ENCODE measurements around the gene SND1. TPM values are rescaled to one million over a fixed set of nuclear protein-coding genes. Genes with fewer than 3 reads are reported as not detected.

The SND1 gene
- total and polyA plus RNA-seq, 4 donors: 59.4 to 214 (median 84.1) TPM

- H3K36me3 ChIP-seq (ENCODE audit: control insufficient read depth in 4 of 4, insufficient read depth in 3 of 4, low read depth in 1 of 4, low read length in 3 of 4): no peaks in the 10 kb centered on the region
- no peak within 1 kb of the TSS for H3K4me3 ChIP-seq (ENCODE audit: low read depth in 1 of 3, low read length in 3 of 3)
- TF ChIP-seq HNF4A (conservative IDR thresholded peaks at IDR 0.05): no peak
- TF ChIP-seq FOXA2 (IDR thresholded peaks at IDR 0.05): no peak
- no peak for TF ChIP-seq RXRA (IDR thresholded peaks at IDR 0.05)
- TF ChIP-seq HNF4G (IDR thresholded peaks at IDR 0.05): no peak
- no peak for TF ChIP-seq GABPA (IDR thresholded peaks at IDR 0.05 in 1 of 2, conservative IDR thresholded peaks at IDR 0.05 in 1 of 2)
- TF ChIP-seq JUND (IDR thresholded peaks at IDR 0.05): no peak
- TF ChIP-seq REST (IDR thresholded peaks at IDR 0.05): no peak
- TF ChIP-seq SP1 (IDR thresholded peaks at IDR 0.05): no peak
- no peak for TF ChIP-seq ZBTB33 (IDR thresholded peaks at IDR 0.05)
- TF ChIP-seq TAF1 (conservative IDR thresholded peaks at IDR 0.05): no peak
- no peak for TF ChIP-seq YY1 (IDR thresholded peaks at IDR 0.05)
- TF ChIP-seq ATF3 (IDR thresholded peaks at IDR 0.05): no peak
- TF ChIP-seq RAD21 (IDR thresholded peaks at IDR 0.05): no peak
- TF ChIP-seq CTCF (IDR thresholded peaks at IDR 0.05; ENCODE audit: low read depth, low read length, missing input control): no peak
- TF ChIP-seq FOXA1 (IDR thresholded peaks at IDR 0.05): no peak
- no peak for TF ChIP-seq MAX (IDR thresholded peaks at IDR 0.05)
- TF ChIP-seq NR2F2 (IDR thresholded peaks at IDR 0.05): no peak
- no peak for TF ChIP-seq EGR1 (IDR thresholded peaks at IDR 0.05; ENCODE audit: low read depth in 2 of 2)
- DNase-seq (ENCODE audit: low spot score): no peak
- no peak within 1 kb of the TSS for H3K9ac ChIP-seq (ENCODE audit: low read depth in 1 of 2, low read length in 2 of 2)
- peaks cover 0 to 14% (median 3%) of the 10 kb centered on the region in 4 donors for H3K27me3 ChIP-seq (ENCODE audit: control insufficient read depth in 4 of 4, insufficient read depth in 4 of 4, low read length in 3 of 4)
- 46% methylated on average over 2 of the region's 2 CpGs for WGBS
- H3K27ac ChIP-seq (ENCODE audit: low read depth in 1 of 2, low read length in 2 of 2): no peak within 1 kb of the TSS
- peaks cover 0 to 5% (median 0%) of the 10 kb centered on the region in 4 donors for H3K4me1 ChIP-seq (ENCODE audit: control insufficient read depth in 4 of 4, insufficient read depth in 4 of 4, low read length in 3 of 4)
- H3K9me3 ChIP-seq (ENCODE audit: control insufficient read depth in 4 of 4, low read length in 3 of 4): no peaks in the 10 kb centered on the region
Measured at GRCh38 chr7:127618042-127618441, 34.0 kb upstream of the SND1 start, which contains the start of gene PAX4. Gene PAX4 (minus strand): TSS chr7:127618142. CDS start chr7:127615928, 2,214 bp downstream.

All from liver (tissue), 9 donors.